Measurements from ENCODE around the gene MRPL58.

Gene MRPL58

DNA sequence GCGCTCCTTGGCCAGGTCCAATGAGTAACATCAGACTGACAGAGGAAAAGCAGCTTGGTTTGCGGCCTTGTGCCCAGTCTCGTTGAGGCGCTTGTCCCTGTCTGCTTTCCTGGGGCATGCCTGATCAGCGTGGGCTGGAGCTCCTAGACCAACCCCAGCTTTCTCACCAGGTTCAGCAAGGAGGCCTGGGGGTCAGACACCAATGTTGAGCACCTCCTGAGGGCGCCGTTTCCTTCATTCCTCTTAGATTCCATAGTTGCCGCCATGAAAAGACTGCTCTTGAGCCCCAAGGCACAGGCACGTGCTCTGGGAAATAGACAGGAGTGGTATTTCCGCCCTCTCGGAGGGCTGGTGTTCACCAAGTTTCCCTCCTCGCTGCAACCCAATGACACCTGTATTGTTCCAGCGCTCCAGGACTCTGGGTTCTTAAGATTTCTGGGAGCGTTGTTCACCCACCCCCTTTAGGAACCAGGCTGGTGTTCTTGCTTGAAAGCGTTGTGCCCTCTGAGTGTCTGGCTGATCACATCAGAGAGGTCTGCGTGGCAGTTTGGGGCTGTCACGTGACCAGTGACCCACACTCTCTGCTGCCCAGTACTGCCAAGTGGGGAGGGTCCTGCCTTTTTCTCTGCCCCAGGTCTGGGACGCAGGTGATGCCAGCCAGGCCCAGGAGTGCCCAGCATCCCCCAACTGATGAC is 52.5 kb downstream of the MRPL58 start:
- H3K27me3 ChIP-seq (ENCODE audit: insufficient read depth, low read depth, severe bottlenecking), result no peaks in the 10 kb centered on the region
- H3K36me3 ChIP-seq, result peaks cover 39% of the 10 kb centered on the region
- no peaks in the 10 kb centered on the region for H3K9me3 ChIP-seq (ENCODE audit: severe bottlenecking)
- no peak for DNase-seq
- no peak overlapping the region for H3K27ac ChIP-seq
- H3K4me3 ChIP-seq (ENCODE audit: low read depth, low read length), result no peak overlapping the region
- no peak for TF ChIP-seq CTCF (IDR thresholded peaks at IDR 0.05; ENCODE audit: low read depth, low read length)

DNA sequence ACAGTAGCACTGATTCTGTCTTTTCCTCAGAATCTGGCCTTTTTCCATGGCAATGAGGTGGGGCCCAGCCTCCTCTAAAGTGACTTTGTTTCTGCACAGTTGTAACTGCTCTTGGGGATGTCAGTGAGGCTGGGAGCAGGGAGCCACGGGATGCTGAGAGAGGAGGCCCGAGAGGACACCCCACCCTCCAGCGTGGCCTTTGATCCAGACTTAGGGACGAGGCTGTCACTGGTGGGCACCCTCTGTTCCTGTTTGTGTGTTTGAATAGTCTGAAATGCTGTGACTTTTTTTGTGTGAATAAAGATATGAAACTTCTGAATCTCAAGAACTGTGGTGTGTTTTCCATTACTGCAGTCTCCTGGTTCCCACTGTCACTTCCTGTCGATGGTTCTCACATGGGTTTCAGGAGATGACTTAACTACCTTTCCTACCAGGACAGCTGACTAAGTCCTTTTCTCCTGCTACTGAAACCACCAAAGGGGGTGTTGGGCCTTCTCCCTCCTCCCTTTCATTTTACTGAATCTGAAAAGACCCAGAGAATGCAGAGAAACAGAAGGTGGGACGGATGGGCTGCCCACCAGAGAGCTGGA is 53.2 kb downstream of the MRPL58 start:
- H3K9me3 ChIP-seq (ENCODE audit: severe bottlenecking), result no peaks in the 10 kb centered on the region
- no peaks in the 10 kb centered on the region for H3K27me3 ChIP-seq (ENCODE audit: insufficient read depth, low read depth, severe bottlenecking)
- no peak overlapping the region for H3K27ac ChIP-seq
- no peak for TF ChIP-seq CTCF (IDR thresholded peaks at IDR 0.05; ENCODE audit: low read depth, low read length)
- H3K4me3 ChIP-seq (ENCODE audit: low read depth, low read length), result no peak overlapping the region
- no peak for DNase-seq
- peaks cover 39% of the 10 kb centered on the region for H3K36me3 ChIP-seq

DNA sequence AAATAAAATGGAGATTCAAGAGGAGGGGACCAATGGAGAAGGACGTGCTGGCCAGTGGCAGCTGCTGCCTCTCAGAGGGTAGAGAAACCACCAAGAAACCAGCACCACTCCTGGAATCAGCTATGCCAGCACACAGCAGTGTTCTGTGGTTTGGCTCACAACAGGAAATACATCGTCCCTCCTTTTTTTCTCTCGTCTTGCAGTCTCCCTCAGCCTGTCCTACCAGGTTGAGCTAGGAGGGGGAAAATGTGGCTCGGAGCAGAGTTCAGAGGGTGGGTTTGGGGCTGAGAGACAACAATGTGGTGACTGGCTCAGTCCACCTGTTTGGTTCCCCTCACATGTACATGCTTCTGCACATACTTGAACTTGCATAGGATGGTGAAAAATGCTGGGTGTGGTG is 55.4 kb downstream of the MRPL58 start:
- Histone ChIP-seq H3K27me3 (ENCODE audit: insufficient read depth, low read depth, severe bottlenecking) (no peaks in the 10 kb centered on the region), H3K4me3 (ENCODE audit: low read depth, low read length) (no peak overlapping the region), H3K36me3 (peaks cover 22% of the 10 kb centered on the region), H3K27ac (no peak overlapping the region), H3K9me3 (ENCODE audit: severe bottlenecking) (no peaks in the 10 kb centered on the region)
- DNase-seq, result no peak
- TF ChIP-seq CTCF (IDR thresholded peaks at IDR 0.05; ENCODE audit: low read depth, low read length), result no peak

- DNase-seq, result no peak
- Histone ChIP-seq H3K9me3 (ENCODE audit: severe bottlenecking) (no peaks in the 10 kb centered on the region), H3K36me3 (peaks cover 14% of the 10 kb centered on the region), H3K27ac (no peak overlapping the region), H3K4me3 (ENCODE audit: low read depth, low read length) (no peak overlapping the region), H3K27me3 (ENCODE audit: insufficient read depth, low read depth, severe bottlenecking) (no peaks in the 10 kb centered on the region)
- TF ChIP-seq CTCF (IDR thresholded peaks at IDR 0.05; ENCODE audit: low read depth, low read length), result no peak
Measured at GRCh38 chr17:75068750-75069149, 56.3 kb downstream of the MRPL58 start.

DNA sequence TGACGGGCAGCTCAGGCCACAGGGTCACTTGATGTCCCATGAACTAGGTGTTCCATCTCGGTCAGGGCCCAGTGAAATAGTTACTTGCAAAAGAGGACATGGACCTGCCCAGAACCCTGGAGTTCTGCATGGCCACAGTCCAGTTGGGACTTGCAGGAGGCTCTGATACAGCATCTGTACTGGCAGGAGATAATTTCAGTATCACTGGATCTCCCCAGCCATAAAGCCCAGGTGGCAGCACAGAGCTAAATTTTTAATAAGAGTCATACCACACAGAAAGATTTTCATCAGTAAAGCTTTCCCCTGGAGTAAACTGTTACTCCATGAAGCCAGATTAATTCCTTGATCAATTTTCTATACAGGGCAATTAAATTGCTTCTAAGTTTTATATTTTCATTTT is 57.3 kb downstream of the MRPL58 start:
- no peak for DNase-seq
- TF ChIP-seq CTCF (IDR thresholded peaks at IDR 0.05; ENCODE audit: low read depth, low read length), result peak; percentile 26; the same call in 1 of the 2 replicates
- H3K36me3 ChIP-seq, result peaks cover 3% of the 10 kb centered on the region
- no peaks in the 10 kb centered on the region for H3K27me3 ChIP-seq (ENCODE audit: insufficient read depth, low read depth, severe bottlenecking)
- H3K4me3 ChIP-seq (ENCODE audit: low read depth, low read length), result no peak overlapping the region
- H3K27ac ChIP-seq, result no peak overlapping the region
- no peaks in the 10 kb centered on the region for H3K9me3 ChIP-seq (ENCODE audit: severe bottlenecking)
